Amniotic epithelial cell (primary cell): ENCODE measurements around the gene DGAT2.
"Not testable (repeated sequence)": the region's sequence is repeated elsewhere in the genome, so short reads cannot be mapped to it uniquely, and the experiment has no call there.

ENCODE experiments used
- DNase-seq: peaks from one replicate; pipeline ENCODE4 v3.0.0-alpha.2; 2010; ENCODE audit warnings: low read depth

Gene DGAT2

GRCh38 chr11:75768112-75768908 is at the start of gene DGAT2:
Gene DGAT2 (plus strand): TSS chr11:75768778. CDS start chr11:75768992, 214 bp downstream.
- peak; percentile 41 for DNase-seq

- no peak for DNase-seq
These were observed 49.0 kb upstream of the DGAT2 start for GRCh38 chr11:75719340-75720239.

- DNase-seq, result no peak
These were observed 47.9 kb upstream of the DGAT2 start for GRCh38 chr11:75720639-75721038.

- DNase-seq, result no peak
These were observed 46.5 kb upstream of the DGAT2 start for GRCh38 chr11:75721852-75722668.

- DNase-seq, result no peak
These were observed 45.9 kb upstream of the DGAT2 start for GRCh38 chr11:75722669-75723042.

GRCh38 chr11:75725547-75726320 is 42.8 kb upstream of the DGAT2 start:
- no peak for DNase-seq

- no peak for DNase-seq
These were observed 39.6 kb upstream of the DGAT2 start for GRCh38 chr11:75728992-75729391.

- no peak for DNase-seq
These were observed 37.5 kb upstream of the DGAT2 start for GRCh38 chr11:75731095-75731494.

- DNase-seq, result no peak
These were observed 35.5 kb upstream of the DGAT2 start for GRCh38 chr11:75733071-75733430.

- peak; percentile 6 for DNase-seq
These were observed 35.0 kb upstream of the DGAT2 start for GRCh38 chr11:75733431-75734107.

- DNase-seq, result no peak
These were observed 33.9 kb upstream of the DGAT2 start for GRCh38 chr11:75734491-75735180.

GRCh38 chr11:75735181-75735845 is 33.3 kb upstream of the DGAT2 start:
- DNase-seq, result no peak

GRCh38 chr11:75737314-75737713 is 31.3 kb upstream of the DGAT2 start:
- DNase-seq, result no peak

GRCh38 chr11:75740681-75741080 is 27.9 kb upstream of the DGAT2 start:
- DNase-seq, result no peak

- not testable (repeated sequence) for DNase-seq
These were observed 25.4 kb upstream of the DGAT2 start for GRCh38 chr11:75743159-75743558.

GRCh38 chr11:75743711-75744563 is 24.6 kb upstream of the DGAT2 start:
- no peak for DNase-seq

GRCh38 chr11:75745807-75746206 is 22.8 kb upstream of the DGAT2 start:
- no peak for DNase-seq

- not testable (repeated sequence) for DNase-seq
These were observed 19.8 kb upstream of the DGAT2 start for GRCh38 chr11:75748729-75749273.
